Smooth muscle cell (in vitro differentiated cells): ENCODE results near the gene TMEM221. TPM values are rescaled to one million over a fixed set of nuclear protein-coding genes. Genes with fewer than 3 reads are reported as not detected.

Experiments used
- DNase-seq: peaks from one replicate; lab custom pipeline; 2025; ENCODE audit not compliant: unreplicated experiment; lab: John Stamatoyannopoulos, UW
- H2AFZ ChIP-seq: fragments of 200-600 bp; sonication (generic); 2 replicates; pipeline ENCODE4 v1.6.0; 2016; ENCODE audit warnings: antibody characterized with exemption, low read depth, mild to moderate bottlenecking
- H3F3A ChIP-seq: fragments of 200-600 bp; sonication (generic); 2 replicates; pipeline ENCODE4 v1.6.0; 2017; ENCODE audit warnings: antibody characterized with exemption, low read depth
- H3K27ac ChIP-seq: fragments of 200-600 bp; sonication (generic); 2 replicates; pipeline ENCODE4 v1.5.1; 2016; ENCODE audit warnings: low read depth, mild to moderate bottlenecking
- H3K27me3 ChIP-seq: fragments of 200-600 bp; sonication (generic); 2 replicates; pipeline ENCODE4 v1.6.1; 2016; ENCODE audit warnings: low read depth, mild to moderate bottlenecking
- H3K36me3 ChIP-seq: fragments of 200-600 bp; sonication (generic); 2 replicates; pipeline ENCODE4 v1.5.1; 2016; ENCODE audit warnings: low read depth
- H3K4me1 ChIP-seq: fragments of 200-600 bp; sonication (generic); 2 replicates; pipeline ENCODE4 v1.5.1; 2016; ENCODE audit warnings: low read depth
- H3K4me2 ChIP-seq: fragments of 200-600 bp; sonication (generic); 2 replicates; pipeline ENCODE4 v1.6.0; 2016; ENCODE audit warnings: mild to moderate bottlenecking
- H3K4me3 ChIP-seq: fragments of 200-600 bp; sonication (generic); 2 replicates; pipeline ENCODE4 v1.5.1; 2016; ENCODE audit warnings: mild to moderate bottlenecking
- H3K79me2 ChIP-seq: fragments of 200-600 bp; sonication (generic); 2 replicates; pipeline ENCODE4 v1.6.0; 2016; ENCODE audit warnings: low read depth, mild to moderate bottlenecking
- H3K9ac ChIP-seq: fragments of 200-600 bp; sonication (generic); 2 replicates; pipeline ENCODE4 v1.6.0; 2016; ENCODE audit warnings: low read depth
- H3K9me3 ChIP-seq: fragments of 200-600 bp; sonication (generic); replicated peaks from 2 replicates; pipeline ENCODE4 v1.5.1; 2016; ENCODE audit warnings: low read depth
- H4K20me1 ChIP-seq: fragments of 200-600 bp; sonication (generic); 2 replicates; pipeline ENCODE4 v1.6.0; 2016; ENCODE audit warnings: low read depth
- WGBS: methylation state at CpG from one replicate; pipeline ENCODE4 v1.1.7; 2016; ENCODE audit warnings: low lambda C conversion rate; 5-methylcytosine and 5-hydroxymethylcytosine counted together
- polyA plus RNA-seq: library from polyadenylated mRNA; unstranded; fragments of >200 nt; fragmentation: Nextera tagmentation; extraction: Ambion mirVana; gene quantifications from 2 replicates; pipeline ENCODE4 v1.2.1, GENCODE V29; 2016
- total RNA-seq: library from RNA; depleted of rRNA; stranded (reverse); fragments of >200 nt; gene quantifications from 2 replicates; pipeline ENCODE4 v1.2.3, GENCODE V29; 2014
- TF ChIP-seq, protein P1 (sequence below): fragments of 200-600 bp; sonication (generic); IDR thresholded peaks from 2 replicates; pipeline ENCODE4 v1.5.1; 2017; ENCODE audit warnings: borderline replicate concordance, mild to moderate bottlenecking, antibody characterized with exemption; ENCODE audit not compliant: insufficient read depth, poor library complexity, severe bottlenecking

The TMEM221 gene
- total and polyA plus RNA-seq, 2 experiments from 2014 or later, result 0.31 to 0.63 TPM

DNA sequence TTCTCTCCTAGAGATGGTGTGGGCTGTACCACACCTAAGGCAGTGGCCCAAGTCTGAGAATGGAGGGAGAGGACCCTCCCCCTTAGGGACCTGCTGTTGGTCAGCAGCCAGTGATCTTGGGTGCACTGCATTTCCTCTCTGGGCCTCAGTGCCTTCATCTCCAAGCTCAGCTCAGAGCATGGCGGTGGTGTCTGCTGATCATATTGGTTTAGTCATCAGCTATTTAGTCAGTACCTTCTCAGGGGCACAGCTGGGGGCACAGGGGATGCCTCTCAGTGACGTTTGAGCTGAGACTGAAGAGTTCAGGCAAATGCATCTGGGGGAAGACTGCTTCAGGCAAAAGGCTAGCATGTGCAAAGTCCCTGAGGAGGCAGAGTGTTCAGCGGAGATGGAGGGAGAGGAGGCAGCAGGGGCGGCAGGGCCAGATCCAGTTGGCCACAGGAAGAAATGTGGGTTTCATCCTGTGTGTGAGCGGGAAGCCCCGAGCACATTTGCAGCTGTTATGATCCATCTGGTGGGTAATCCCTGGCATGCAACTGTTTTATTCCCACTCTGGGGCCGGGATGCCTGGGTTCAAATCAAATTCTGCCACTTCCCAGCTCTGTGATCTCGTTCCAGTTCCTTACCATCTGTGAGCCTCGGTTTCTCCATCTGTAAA lies 47.3 kb upstream of the TMEM221 start:
- WGBS, result 65% methylated on average over 9 of the region's 9 CpGs
- Histone ChIP-seq H3K9ac (no peak overlapping the region), H3K4me3 (no peak overlapping the region), H3K79me2 (no peaks in the 10 kb centered on the region), H3F3A (peaks cover 5% of the 10 kb centered on the region), H3K36me3 (no peaks in the 10 kb centered on the region), H2AFZ (no peak overlapping the region), H3K4me2 (no peak overlapping the region), H3K4me1 (no peaks in the 10 kb centered on the region), H3K9me3 (no peaks in the 10 kb centered on the region), H4K20me1 (peaks cover 26% of the 10 kb centered on the region), H3K27me3 (no peaks in the 10 kb centered on the region), H3K27ac (no peak overlapping the region)
- TF ChIP-seq, protein P1, sequence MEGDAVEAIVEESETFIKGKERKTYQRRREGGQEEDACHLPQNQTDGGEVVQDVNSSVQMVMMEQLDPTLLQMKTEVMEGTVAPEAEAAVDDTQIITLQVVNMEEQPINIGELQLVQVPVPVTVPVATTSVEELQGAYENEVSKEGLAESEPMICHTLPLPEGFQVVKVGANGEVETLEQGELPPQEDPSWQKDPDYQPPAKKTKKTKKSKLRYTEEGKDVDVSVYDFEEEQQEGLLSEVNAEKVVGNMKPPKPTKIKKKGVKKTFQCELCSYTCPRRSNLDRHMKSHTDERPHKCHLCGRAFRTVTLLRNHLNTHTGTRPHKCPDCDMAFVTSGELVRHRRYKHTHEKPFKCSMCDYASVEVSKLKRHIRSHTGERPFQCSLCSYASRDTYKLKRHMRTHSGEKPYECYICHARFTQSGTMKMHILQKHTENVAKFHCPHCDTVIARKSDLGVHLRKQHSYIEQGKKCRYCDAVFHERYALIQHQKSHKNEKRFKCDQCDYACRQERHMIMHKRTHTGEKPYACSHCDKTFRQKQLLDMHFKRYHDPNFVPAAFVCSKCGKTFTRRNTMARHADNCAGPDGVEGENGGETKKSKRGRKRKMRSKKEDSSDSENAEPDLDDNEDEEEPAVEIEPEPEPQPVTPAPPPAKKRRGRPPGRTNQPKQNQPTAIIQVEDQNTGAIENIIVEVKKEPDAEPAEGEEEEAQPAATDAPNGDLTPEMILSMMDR, result no peak
- no peak for DNase-seq

DNA sequence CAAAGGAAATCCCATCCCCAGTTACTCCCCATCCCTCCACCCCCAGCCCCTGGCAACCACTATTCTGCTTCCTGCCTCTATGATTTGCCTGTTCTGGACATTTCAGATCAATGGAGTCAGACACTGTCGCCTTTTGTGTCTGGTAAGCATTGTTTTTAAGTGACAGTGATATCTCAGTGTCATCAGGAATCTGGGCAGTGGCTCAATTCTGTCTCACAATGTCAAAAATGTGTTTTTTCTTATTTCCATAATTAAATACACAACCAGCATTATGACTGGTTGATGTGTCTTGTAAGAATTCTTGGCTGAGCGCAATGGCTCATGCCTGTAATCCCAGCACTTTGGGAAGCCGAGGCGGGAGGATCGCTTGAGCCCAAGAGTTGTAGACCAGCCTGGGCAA lies 42.8 kb upstream of the TMEM221 start:
- Histone ChIP-seq H3K27ac (no peak overlapping the region), H3K9ac (no peak overlapping the region), H3K27me3 (no peaks in the 10 kb centered on the region), H3K79me2 (no peaks in the 10 kb centered on the region), H3K4me1 (no peaks in the 10 kb centered on the region), H3K4me2 (no peak overlapping the region), H3K36me3 (no peaks in the 10 kb centered on the region), H3K9me3 (no peaks in the 10 kb centered on the region), H4K20me1 (peaks cover 36% of the 10 kb centered on the region), H3F3A (no peaks in the 10 kb centered on the region), H2AFZ (no peak overlapping the region), H3K4me3 (no peak overlapping the region)
- no peak for DNase-seq
- 90% methylated on average over 5 of the region's 5 CpGs for WGBS
- TF ChIP-seq, protein P1, result no peak

DNA sequence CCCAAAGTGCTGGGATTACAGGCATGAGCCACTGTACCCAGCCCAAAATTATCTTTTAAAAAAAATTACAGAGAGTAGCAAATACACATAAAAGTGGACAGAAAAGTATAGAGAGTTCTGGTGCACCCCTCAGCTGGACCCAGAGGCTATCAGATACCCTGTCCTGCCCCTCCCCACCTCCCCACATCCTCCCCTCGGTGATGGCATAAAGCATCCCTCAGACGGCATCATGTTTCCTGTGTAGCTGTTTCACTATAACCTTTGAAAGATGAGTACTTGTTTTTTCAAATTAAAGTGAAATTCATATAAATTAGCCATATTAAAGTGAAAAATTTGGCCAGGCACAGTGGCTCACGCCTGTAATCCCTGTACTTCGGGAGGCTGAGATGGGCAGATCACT lies 41.9 kb upstream of the TMEM221 start:
- DNase-seq, result no peak
- H2AFZ ChIP-seq, result no peak overlapping the region
- H3K9me3 ChIP-seq, result no peaks in the 10 kb centered on the region
- no peaks in the 10 kb centered on the region for H3K79me2 ChIP-seq
- no peaks in the 10 kb centered on the region for H3K27me3 ChIP-seq
- no peak overlapping the region for H3K27ac ChIP-seq
- H4K20me1 ChIP-seq, result peaks cover 36% of the 10 kb centered on the region
- 82% methylated on average over 4 of the region's 4 CpGs for WGBS
- no peak overlapping the region for H3K4me3 ChIP-seq
- no peaks in the 10 kb centered on the region for H3K36me3 ChIP-seq
- TF ChIP-seq, protein P1, result no peak
- H3K4me1 ChIP-seq, result no peaks in the 10 kb centered on the region
- no peak overlapping the region for H3K9ac ChIP-seq
- no peaks in the 10 kb centered on the region for H3F3A ChIP-seq
- no peak overlapping the region for H3K4me2 ChIP-seq
